ENCODE results near the gene MIA. TPM values are rescaled to one million over a fixed set of nuclear protein-coding genes. Genes with fewer than 3 reads are reported as not detected.
A peak's percentile ranks its signal among the peaks of the same experiment; 100 is the strongest.
"Not testable (repeated sequence)": the region's sequence is repeated elsewhere in the genome, so short reads cannot be mapped to it uniquely, and the experiment has no call there.

The MIA gene
- total RNA-seq, 1 experiment from 2014 or later, result not detected

DNA sequence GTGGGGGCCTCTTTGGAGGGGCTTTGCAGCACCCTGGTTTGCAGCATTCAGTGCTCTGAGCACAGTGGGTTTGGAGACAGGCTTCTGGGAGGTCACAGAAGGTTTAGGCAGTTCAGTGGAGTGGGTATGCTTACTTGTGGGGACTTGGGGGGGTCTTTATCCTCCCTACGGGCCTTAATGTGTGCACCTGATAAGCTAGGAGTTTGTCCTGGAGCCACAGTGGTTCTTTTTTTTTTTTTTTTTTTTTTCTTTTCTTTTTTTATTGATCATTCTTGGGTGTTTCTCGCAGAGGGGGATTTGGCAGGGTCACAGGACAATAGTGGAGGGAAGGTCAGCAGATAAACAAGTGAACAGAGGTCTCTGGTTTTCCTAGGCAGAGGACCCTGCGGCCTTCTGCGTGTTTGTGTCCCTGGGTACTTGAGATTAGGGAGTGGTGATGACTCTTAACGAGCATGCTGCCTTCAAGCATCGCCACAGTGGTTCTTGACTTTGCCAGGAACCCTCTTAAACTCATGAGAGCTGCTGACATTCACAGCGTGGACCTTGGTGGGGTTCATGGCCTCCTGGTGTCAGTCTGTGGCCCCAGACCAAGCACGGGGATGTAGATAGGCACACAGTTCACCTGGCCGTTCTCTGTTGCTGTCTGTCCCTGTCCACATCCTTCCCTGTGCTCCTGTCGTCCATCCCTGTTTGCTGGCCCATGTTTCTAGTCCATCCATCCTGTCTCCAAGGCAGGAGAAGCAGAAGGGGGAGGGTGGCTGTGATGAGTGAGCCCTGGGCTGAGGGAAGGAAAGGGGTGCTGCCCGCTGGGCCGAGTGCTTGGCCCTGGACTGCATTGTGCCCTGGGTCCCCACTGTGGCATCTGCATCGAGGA, 26.3 kb downstream of the MIA start:
- DNase-seq (ENCODE audit: extremely low read depth, low read depth), result no peak

GRCh38 chr19:40802300-40803169, 27.2 kb downstream of the MIA start:
- no peak for DNase-seq (ENCODE audit: extremely low read depth, low read depth)

- DNase-seq (ENCODE audit: extremely low read depth, low read depth), result no peak
Measured at GRCh38 chr19:40803170-40803856, 28.0 kb downstream of the MIA start.

GRCh38 chr19:40803857-40804782, 28.8 kb downstream of the MIA start:
- DNase-seq (ENCODE audit: extremely low read depth, low read depth), result no peak

- DNase-seq (ENCODE audit: extremely low read depth, low read depth), result no peak
Measured at GRCh38 chr19:40804783-40805242, 29.5 kb downstream of the MIA start.

- no peak for DNase-seq (ENCODE audit: extremely low read depth, low read depth)
Measured at GRCh38 chr19:40805258-40805868, 30.0 kb downstream of the MIA start.

DNA sequence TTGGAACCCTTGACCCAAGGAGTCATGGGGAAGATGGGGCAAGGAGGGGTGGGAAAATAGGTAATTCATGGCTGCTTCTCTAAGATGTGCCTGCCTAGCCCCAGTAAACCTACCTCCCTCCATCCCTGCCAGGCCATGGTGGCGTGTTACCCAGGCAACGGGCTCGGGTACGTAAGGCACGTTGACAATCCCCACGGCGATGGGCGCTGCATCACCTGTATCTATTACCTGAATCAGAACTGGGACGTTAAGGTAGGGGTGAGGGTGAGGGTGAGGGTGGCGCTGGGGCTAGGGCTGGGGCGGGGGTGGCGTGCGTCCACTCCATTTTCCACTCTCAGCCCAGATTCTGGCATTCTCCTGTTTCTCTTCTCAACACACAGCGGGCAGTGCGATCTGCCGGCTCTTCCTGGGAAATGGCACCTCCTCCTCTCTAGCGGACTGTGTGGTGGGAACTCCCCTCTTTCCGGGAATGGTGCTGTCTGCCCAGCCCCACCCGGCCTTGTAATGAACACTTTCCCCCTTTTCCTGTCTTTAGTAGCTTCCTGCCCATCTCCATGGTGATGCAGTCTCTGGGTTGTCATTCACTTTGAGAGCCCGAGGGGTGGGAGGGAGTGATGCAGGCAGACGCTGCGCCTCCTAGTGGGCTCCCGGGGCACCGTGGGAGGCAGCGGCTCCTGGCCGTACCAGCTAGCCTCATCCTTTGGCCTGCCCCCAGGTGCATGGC, 31.3 kb downstream of the MIA start:
- DNase-seq (ENCODE audit: extremely low read depth, low read depth), result no peak

- no peak for DNase-seq (ENCODE audit: extremely low read depth, low read depth)
Measured at GRCh38 chr19:40807147-40808020, 32.1 kb downstream of the MIA start.

GRCh38 chr19:40808021-40808325, 32.7 kb downstream of the MIA start:
- DNase-seq (ENCODE audit: extremely low read depth, low read depth), result no peak

GRCh38 chr19:40808497-40808896, 33.2 kb downstream of the MIA start:
- DNase-seq (ENCODE audit: extremely low read depth, low read depth), result no peak

DNA sequence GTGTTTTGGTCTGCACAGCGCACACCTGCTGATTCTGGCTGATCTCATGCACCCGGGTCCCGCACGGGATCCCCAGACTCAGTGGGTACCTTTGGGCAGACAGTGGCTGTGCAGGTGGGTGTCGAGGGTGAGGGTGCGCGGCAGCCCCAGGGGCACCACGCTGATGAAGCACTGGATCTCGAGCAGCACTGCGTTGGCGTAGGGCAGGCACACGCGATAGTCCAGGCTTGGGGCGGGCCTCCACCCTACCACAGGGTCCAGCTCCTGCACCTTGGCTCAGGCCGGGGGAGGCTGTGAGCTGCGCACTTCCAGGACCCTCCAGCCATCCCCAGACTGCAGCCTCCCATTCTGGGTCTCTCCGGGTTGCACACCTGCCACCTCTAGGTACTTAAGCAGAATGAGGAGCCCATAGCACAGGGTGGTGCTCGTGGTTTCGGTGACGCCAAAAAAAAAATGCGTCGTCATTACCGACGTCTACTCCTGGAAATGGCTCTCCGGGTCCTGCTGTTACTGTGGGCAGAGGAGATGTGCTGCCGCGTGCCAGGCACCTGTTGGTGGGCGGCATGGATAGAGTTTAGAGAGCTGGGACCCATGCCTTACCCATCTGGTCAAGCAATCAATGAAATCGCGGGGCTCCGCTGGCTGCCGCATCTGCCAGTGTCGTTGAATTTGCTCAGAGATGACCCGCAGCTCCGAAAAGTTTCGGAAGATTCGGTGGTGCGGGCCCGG, 34.2 kb downstream of the MIA start:
- no peak for DNase-seq (ENCODE audit: extremely low read depth, low read depth)

DNA sequence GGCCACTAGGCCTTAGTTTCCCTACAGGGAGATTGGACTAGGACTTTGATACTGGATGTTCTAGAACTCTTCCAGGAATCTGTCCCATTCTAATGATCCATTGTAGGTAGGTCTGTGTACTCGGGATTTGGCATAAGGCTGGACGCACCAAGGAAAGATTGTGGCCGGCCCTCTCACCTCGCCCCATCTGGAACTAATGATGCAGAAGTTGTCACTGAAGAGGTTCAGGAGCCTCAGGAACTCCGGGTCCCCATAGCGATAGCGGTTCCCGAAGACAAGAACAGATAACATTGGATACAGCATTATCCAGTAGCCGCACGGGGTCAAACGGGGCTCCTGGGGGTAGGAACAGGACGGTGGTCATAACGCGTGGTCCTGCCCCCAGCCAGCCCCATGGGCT, 34.8 kb downstream of the MIA start:
- no peak for DNase-seq (ENCODE audit: extremely low read depth, low read depth)

GRCh38 chr19:40810649-40811408, 35.5 kb downstream of the MIA start:
- peak; percentile 38 for DNase-seq (ENCODE audit: extremely low read depth, low read depth)

DNA sequence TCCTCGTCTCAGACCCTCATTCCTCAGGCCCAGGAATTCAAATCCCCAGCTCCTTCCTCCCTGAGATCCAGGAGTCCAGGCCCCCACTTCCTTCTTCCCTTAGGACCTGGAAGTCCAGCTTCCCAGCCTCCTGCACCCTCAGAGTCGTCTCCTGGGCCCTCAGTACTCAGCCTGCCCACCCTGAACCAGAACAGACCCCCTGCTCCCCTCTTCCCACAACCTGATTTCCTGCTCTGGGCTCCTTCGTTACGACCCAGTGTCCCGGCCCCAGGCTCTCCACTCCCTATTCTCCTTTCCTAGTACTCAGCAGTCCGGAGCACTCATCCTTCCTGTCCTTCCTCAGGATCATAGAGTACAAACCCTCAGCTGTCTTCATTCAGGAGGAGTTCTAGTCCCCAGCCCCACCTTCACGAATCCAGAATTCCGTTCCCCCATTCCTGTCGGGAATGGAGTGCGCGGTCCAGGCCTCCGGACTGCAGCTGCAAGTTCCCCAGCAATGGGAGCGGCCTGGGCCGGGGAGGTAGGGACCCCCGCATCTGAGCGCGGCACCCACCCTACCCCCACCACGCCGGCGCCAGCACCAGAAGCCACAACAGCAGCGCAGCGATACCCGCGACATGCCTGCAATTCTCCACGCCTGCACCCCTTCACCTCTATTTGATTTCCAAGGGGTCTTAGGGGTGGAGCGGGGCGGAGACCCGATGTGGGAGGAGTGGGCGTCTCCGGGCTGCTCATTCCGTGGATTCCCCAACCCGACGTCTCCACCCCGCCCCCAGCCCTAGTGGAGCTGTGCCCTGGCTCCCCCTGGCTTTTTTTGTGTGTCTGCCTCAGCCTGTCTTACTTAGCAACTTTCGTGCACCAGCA, 36.4 kb downstream of the MIA start:
- DNase-seq (ENCODE audit: extremely low read depth, low read depth), result no peak

GRCh38 chr19:40812571-40812970, 37.2 kb downstream of the MIA start:
- not testable (repeated sequence) for DNase-seq (ENCODE audit: extremely low read depth, low read depth)

- DNase-seq (ENCODE audit: extremely low read depth, low read depth), result no peak
Measured at GRCh38 chr19:40813182-40813581, 37.9 kb downstream of the MIA start.
